ENCODE measurements around the gene ADARB1. TPM values are rescaled to one million over a fixed set of nuclear protein-coding genes. Genes with fewer than 3 reads are reported as not detected.

The ADARB1 gene
- polyA plus RNA-seq, 1 donor (not counting 4 experiments of a cell fraction or from before 2014, with no cell fraction given) = 13.0 TPM

GRCh38 chr21:45064618-45065399 is 9.6 kb upstream of the ADARB1 start:
- Histone ChIP-seq H3K27me3 (ENCODE audit: control insufficient read depth, extremely low read depth, insufficient read depth, low read length) (no peaks in the 10 kb centered on the region), H3K4me2 (ENCODE audit: control insufficient read depth, extremely low read depth, insufficient read depth, low read depth, low read length) (no peak overlapping the region), H3K9ac (ENCODE audit: control insufficient read depth, extremely low read depth, insufficient read depth, low read length) (no peak overlapping the region), H3K9me3 (ENCODE audit: control insufficient read depth, low read depth, low read length) (no peaks in the 10 kb centered on the region), H4K20me1 (ENCODE audit: control insufficient read depth, extremely low read depth, insufficient read depth, low read length) (no peaks in the 10 kb centered on the region), H3K36me3 (ENCODE audit: control insufficient read depth in 2 of 2, extremely low read depth in 1 of 2, insufficient read depth in 2 of 2, low read length in 2 of 2) (no peaks in the 10 kb centered on the region), H3K4me3 (ENCODE audit: control insufficient read depth in 2 of 3, extremely low read depth in 1 of 3, insufficient read depth in 2 of 3, low read depth in 1 of 3, low read length in 3 of 3) (no peak overlapping the region), H3K79me2 (ENCODE audit: control insufficient read depth, insufficient read depth, low read length) (no peaks in the 10 kb centered on the region), H2AFZ (ENCODE audit: control insufficient read depth, low read length) (no peak overlapping the region), H3K9me1 (ENCODE audit: control insufficient read depth, extremely low read depth, insufficient read depth, low read length) (no peaks in the 10 kb centered on the region), H3K27ac (ENCODE audit: control insufficient read depth, insufficient read depth, low read length) (no peak overlapping the region), H3K4me1 (ENCODE audit: control insufficient read depth, extremely low read depth, insufficient read depth, low read length) (peaks cover 1% of the 10 kb centered on the region)
- DNase-seq (ENCODE audit: low read depth, low spot score) (no peak), FAIRE-seq (no peak)
- TF ChIP-seq CTCF (optimal IDR thresholded peaks at IDR 0.05 in 1 of 3, IDR thresholded peaks at IDR 0.05 in 1 of 3, conservative IDR thresholded peaks at IDR 0.05 in 1 of 3; ENCODE audit: extremely low read depth in 1 of 3, insufficient read depth in 2 of 3, low read length in 3 of 3) (no peak), EZH2 (IDR thresholded peaks at IDR 0.05; ENCODE audit: low read length) (no peak)
- dilution Hi-C loops (cut with MboI; ENCODE audit: extremely low pct_ligation_motif_present, low sequenced_read_pairs) = no loop called here

GRCh38 chr21:45067462-45068285 is 6.7 kb upstream of the ADARB1 start:
- no peak overlapping the region for H2AFZ ChIP-seq (ENCODE audit: control insufficient read depth, low read length)
- no peaks in the 10 kb centered on the region for H3K36me3 ChIP-seq (ENCODE audit: control insufficient read depth in 2 of 2, extremely low read depth in 1 of 2, insufficient read depth in 2 of 2, low read length in 2 of 2)
- no peak for FAIRE-seq
- H3K9me1 ChIP-seq (ENCODE audit: control insufficient read depth, extremely low read depth, insufficient read depth, low read length) = no peaks in the 10 kb centered on the region
- no peaks in the 10 kb centered on the region for H3K9me3 ChIP-seq (ENCODE audit: control insufficient read depth, low read depth, low read length)
- TF ChIP-seq EZH2 (IDR thresholded peaks at IDR 0.05; ENCODE audit: low read length) = no peak
- no peak for TF ChIP-seq CTCF (optimal IDR thresholded peaks at IDR 0.05 in 1 of 3, IDR thresholded peaks at IDR 0.05 in 1 of 3, conservative IDR thresholded peaks at IDR 0.05 in 1 of 3; ENCODE audit: extremely low read depth in 1 of 3, insufficient read depth in 2 of 3, low read length in 3 of 3)
- no peak overlapping the region for H3K4me2 ChIP-seq (ENCODE audit: control insufficient read depth, extremely low read depth, insufficient read depth, low read depth, low read length)
- no peak overlapping the region for H3K4me3 ChIP-seq (ENCODE audit: control insufficient read depth in 2 of 3, extremely low read depth in 1 of 3, insufficient read depth in 2 of 3, low read depth in 1 of 3, low read length in 3 of 3)
- dilution Hi-C loops (cut with MboI; ENCODE audit: extremely low pct_ligation_motif_present, low sequenced_read_pairs) = no loop called here
- no peak overlapping the region for H3K27ac ChIP-seq (ENCODE audit: control insufficient read depth, insufficient read depth, low read length)
- H3K4me1 ChIP-seq (ENCODE audit: control insufficient read depth, extremely low read depth, insufficient read depth, low read length) = peaks cover 4% of the 10 kb centered on the region
- H3K27me3 ChIP-seq (ENCODE audit: control insufficient read depth, extremely low read depth, insufficient read depth, low read length) = no peaks in the 10 kb centered on the region
- no peaks in the 10 kb centered on the region for H3K79me2 ChIP-seq (ENCODE audit: control insufficient read depth, insufficient read depth, low read length)
- H4K20me1 ChIP-seq (ENCODE audit: control insufficient read depth, extremely low read depth, insufficient read depth, low read length) = no peaks in the 10 kb centered on the region
- no peak for DNase-seq (ENCODE audit: low read depth, low spot score)
- no peak overlapping the region for H3K9ac ChIP-seq (ENCODE audit: control insufficient read depth, extremely low read depth, insufficient read depth, low read length)
